Esophagus muscularis mucosa (tissue), 3 donors: ENCODE measurements around the gene ULK4.

Source experiments
- CTCF ChIP-seq, 3 experiments: fragments of 200-600 bp in 2 of 3; fragments of 450-650 bp in 1 of 3; sonication (generic) in 2 of 3; IDR thresholded peaks; one replicate each; pipeline ENCODE4 v1.5.1; 2017 to 2019; ENCODE audit warnings: antibody characterized with exemption in 3 of 3, mild to moderate bottlenecking in 2 of 3, moderate library complexity in 1 of 3
- EP300 ChIP-seq: sonication (generic); formaldehyde crosslinking; IDR thresholded peaks from one replicate; pipeline ENCODE4 v1.6.1; 2017; ENCODE audit warnings: antibody characterized with exemption

GRCh38 chr3:41907330-41908073 lies 54.4 kb downstream of the ULK4 start:
- TF ChIP-seq EP300 (no peak), CTCF (IDR thresholded peaks at IDR 0.05) (no peak)
